NCI-H2107 (cell line): ENCODE results near the gene SLIT3.

Source experiments
- DNase-seq: peaks from one replicate; lab custom pipeline; 2025; lab: John Stamatoyannopoulos, UW

Gene SLIT3

DNA sequence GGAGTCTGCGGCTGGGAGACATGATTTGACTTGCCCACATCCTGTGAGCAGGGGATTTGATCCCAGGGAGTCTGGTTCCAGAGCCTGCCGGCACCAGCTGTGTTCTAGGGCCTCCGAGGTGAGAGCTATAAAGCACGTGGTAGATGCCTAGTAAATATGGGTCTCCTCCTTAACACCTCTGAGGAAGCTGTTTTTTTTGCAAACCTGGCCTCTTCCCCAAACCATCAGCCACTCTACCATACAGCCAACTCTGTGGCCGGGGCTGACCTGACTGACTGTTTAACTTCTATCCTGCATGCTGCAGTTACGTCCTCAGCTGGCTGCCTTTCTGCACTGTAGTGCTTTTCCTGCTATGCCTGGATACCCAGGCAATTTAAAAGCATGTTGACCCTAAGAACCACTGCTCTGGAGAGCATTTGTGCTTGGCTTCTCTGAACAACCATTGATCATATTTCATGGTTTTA lies 220.5 kb downstream of the SLIT3 start:
- no peak for DNase-seq

DNA sequence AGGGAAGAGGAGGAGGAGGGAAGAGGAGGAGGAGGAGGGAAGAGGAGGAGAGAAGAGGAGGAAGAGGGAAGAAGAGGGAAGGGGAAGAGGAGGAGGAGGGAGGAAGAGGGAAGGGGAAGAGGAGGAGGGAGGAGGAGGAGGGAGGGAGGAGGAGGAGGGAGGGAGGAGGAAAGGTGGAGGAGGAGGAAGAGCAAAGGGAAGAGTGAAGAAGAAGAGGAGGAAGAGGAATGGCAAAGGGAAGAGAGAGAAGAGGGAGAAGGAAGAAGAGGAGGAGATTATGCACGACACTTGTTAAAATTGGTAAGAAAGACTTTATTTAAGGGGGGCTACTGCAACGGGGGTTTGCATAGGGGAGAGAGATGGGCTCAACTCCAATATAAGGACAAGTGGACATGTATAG lies 221.2 kb downstream of the SLIT3 start:
- no peak for DNase-seq

DNA sequence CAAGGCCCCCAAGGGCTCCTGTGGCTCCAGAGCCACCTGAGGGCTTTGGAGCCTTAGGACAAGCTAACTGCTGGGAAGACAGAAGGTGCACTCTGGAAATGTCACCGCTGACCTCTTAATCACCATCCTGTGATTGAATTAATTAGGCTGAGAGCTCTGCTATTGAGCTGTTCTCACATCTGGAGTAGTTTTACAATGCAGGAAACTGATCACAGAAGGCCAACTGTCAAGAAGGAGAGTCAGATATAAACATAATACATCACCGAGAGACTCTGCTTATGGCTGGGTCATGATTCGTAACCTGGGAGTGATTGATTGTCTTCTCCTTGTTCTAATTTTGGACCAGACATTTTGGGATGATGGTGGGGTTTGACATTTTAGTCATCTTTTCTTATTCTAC lies 226.1 kb downstream of the SLIT3 start:
- DNase-seq = no peak

DNA sequence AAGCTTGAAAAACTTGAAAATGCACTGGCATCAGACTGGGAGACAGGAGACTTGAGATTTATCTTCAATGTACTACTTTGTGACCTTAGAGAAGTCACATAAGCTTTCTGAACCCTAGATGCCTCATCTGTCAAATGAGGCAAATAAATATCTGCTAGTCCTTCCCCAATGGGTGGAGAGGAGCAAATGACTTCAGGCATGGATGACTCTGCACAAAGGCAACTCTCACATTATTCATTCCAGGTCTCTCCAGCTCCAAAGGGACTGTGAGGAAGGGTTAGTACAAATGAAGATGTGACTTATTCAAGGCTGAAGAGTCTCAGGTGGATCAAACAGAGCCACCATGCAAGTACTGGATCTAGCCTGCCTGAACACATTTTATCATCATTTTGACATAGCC lies 228.7 kb downstream of the SLIT3 start:
- no peak for DNase-seq

DNA sequence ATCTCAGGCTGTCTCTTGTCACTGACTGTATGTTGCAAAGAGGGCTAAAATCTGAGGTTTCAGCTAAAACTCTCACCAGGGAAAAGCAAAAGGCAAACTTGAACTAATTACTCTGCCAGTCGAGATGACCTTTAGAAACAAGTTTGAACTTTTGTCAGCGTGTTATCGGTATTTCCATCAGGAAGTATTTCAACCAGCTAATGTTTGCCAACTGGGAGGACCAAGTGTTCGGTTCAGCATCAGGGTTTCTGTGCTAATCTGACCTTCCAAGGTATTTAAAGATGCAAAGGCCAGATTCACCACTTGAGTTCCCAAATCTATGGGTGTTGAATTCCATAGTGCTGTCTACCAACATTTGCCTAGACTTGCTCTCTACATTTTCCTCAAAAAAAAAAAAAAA lies 230.5 kb downstream of the SLIT3 start:
- DNase-seq = no peak

DNA sequence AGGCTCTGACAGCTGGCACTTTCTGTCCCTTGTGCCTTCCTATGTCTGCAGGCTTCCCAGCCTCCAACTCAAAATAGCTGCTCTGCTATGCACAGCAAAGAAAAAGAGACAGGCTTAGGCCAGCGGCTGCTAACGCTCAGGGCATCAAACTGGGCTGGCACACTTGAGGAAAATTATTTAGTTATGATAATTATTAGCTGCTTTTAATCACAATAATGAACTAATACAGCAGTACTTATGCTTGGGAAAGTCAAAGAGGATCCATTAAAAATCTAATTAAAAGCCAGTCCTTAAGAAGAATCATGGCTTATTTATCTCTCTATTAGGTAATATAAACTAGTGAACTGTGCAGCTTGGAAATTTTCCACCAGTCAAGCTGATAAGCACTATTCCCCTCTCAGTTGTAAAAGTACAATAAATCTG lies 233.2 kb downstream of the SLIT3 start:
- no peak for DNase-seq

DNA sequence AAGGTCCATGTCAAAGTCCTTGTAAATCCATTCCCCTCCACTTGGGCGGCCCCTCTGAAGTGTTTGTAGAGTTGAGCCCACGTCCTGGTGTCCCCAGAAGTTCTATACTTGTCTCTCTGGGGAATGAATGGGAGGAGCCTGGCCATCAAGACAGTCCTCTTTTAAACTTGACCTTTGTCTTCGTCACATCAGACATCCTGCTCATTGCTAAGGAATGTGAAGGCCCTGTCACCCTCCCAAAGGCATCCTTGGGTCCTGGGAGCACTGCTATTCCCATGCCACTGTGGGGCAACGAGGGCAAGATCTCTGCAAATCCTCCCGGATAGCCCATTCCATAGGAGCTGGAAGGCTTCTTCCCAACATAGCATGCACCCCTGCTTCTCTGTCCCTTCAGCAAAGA lies 235.5 kb downstream of the SLIT3 start:
- no peak for DNase-seq

DNA sequence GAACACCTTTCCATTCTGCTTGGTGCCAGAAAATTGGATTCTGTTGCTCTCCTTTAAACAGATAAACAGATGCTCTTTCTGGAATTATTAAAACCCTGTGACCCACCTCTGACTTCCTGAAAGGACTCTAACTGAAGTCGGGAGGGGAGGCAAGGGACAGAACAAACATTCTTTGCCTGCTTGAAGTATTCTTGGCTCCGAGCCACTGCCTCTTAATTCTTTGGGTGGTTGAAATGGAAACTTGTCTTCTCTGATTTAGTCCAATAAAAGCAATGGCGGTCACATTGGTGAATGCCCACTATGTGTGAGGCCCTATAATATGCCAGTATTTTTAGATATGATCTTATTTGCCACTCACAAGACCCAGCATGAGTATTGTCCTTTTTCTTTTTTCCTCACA lies 236.8 kb downstream of the SLIT3 start:
- DNase-seq = no peak

DNA sequence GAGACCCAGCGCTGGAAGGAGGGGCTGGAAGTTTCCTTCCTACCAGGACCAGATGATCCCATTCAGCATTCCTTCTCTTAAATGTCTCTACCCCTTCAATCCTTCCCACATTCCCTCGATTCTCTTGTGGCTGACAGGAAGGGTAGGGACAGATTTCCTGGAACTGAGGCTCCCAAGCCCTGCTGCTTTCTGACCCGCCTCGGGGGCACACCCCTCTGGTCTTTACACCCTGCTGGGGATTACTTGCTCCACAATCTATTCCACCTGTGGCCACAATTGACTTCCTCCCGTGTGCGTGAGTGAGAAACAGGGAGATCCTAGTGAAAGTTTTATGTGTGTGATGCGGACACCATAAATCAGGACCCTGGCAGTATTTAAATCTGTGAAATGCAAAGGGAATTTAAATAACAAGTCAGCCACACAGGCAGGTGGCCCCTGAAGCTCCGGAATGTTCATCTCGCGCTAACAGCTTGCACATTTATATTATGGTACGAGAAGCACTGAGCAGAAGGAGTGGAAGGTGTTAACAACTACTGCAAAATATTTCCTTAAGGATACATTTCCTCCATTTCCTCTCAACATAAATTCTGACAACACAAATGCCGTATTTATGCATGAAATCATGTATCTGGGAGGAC lies 237.5 kb downstream of the SLIT3 start:
- no peak for DNase-seq

DNA sequence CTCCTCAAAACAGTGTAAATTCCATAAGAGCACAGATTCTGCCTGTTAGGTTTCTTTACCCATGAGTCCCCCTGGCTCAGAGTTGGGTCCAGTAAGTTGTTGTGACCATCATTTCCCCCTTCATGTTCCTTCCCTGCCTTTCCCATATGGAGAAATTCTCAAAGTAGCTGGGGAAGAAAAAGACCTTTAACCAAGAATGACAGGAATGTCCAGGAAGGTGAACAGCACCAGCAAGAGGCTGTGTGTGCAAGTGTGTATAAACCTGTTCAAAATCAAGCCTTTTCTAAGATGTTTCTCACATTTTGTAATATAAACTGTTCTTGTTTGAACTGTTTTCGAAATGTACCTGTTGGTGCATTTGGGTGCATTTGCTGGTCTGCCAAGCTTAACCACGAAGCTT lies 238.2 kb downstream of the SLIT3 start:
- no peak for DNase-seq

DNA sequence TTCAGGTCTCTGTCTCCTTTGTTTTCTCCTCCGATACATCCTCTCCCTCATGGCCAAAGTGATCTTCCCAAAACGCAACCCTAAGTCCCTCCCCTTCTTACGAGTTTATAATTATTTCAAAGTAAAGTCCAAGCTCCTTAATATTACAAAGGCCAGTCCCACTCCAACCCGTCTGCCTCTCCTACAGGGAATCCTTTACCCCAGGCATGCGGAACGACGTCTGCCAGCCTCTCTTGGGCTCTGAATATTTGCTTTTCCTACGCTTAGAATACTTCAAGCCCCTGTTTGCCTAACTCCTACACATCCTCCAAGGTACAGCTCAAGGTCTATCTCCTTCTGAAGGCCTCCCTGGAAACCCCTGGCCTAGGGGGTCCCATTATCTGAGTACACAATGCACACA lies 246.4 kb downstream of the SLIT3 start:
- DNase-seq = no peak

DNA sequence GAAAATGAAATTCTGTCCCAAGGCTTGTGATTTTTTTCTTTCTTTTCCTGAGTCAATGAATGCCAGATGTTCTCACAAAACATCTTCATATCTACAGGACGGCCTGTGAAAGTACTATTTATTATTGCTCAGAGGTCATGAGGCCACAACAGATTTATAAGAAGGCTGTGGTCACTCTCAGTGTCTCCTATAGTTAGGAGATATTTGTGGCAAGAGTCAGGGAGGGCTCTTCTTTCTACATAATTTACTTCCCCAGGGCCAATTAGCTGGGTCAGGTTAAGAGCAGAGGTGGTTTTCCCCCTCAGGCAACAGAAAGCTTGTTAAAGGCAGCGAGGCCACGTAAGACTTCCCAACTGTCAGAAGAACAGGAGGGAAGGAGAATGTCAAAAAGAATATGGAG lies 248.7 kb downstream of the SLIT3 start:
- DNase-seq = no peak

DNA sequence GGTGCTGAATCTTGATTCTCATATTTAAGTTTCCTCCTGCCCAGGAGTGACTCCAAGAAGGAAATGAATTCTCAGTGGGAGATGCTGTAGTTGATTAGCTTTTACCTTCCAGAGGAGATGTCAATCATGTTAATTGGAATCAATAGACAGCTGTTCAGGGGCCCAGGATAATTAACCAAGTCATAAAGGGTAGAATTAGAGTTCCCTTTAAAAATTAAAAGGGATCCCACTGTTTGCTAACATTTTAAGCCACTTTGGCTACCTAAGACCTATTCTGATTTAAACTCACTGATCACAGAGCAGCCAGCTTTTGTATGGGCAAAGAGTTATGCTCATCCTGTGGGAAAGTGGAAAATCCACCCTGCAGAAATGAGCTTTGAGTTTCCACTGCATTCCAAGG lies 249.6 kb downstream of the SLIT3 start:
- no peak for DNase-seq

DNA sequence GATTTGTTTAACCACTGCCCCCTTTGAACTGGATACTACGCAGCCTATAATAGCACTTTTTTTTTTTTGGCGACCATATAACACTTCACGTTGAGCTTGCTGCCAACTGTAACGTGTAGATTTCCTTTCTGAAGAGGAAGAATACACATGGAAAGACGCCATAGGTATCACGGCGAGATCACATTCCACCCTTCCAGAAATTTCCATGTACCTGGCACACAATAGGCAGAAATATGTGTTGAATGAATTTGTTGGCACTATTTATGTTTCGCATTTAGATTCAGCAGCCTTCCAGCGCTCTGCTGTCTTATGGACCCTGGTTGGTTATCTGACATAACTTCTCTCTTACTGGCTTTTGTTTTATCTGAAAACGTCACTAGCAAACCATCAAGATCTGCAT lies 250.3 kb downstream of the SLIT3 start:
- no peak for DNase-seq

DNA sequence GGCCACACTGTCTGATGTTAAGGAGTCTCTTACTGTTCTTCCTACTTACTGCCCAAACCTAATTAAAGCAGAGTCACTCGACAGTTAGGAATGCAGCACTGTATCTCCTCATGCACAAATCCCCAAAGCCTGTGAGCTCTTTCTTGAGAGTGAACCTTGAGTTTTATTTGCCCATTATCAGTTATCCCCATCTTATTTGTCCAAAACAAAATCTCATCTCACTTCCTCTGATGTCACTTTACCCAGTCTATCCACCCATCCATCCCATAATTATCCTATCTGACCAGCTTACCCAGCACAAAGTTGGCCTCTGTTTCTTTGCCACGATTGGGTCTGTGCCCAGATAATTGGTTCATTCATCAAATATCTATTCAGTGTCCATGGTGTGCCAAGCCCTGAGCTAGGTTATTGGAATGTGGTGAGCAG lies 250.8 kb downstream of the SLIT3 start:
- DNase-seq = no peak

DNA sequence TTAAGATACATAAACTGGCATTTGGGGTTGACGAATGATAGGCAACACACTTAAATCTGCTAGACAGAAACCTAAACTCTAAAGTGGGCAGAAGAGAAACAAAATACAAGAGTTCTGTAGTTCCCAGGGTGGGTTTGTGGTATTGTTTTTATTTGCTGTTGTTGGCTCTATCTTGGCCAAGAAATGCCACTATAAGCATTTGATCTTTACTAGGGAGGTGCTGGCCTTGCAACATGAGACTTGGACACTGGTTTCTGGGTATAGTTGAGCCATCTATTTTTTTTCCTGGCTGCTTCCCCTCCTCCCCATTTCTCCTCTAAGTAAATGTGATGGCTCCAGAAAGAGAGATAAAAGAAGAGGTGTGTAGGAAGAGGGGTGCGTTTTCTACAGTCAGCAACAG lies 251.2 kb downstream of the SLIT3 start:
- DNase-seq = no peak

DNA sequence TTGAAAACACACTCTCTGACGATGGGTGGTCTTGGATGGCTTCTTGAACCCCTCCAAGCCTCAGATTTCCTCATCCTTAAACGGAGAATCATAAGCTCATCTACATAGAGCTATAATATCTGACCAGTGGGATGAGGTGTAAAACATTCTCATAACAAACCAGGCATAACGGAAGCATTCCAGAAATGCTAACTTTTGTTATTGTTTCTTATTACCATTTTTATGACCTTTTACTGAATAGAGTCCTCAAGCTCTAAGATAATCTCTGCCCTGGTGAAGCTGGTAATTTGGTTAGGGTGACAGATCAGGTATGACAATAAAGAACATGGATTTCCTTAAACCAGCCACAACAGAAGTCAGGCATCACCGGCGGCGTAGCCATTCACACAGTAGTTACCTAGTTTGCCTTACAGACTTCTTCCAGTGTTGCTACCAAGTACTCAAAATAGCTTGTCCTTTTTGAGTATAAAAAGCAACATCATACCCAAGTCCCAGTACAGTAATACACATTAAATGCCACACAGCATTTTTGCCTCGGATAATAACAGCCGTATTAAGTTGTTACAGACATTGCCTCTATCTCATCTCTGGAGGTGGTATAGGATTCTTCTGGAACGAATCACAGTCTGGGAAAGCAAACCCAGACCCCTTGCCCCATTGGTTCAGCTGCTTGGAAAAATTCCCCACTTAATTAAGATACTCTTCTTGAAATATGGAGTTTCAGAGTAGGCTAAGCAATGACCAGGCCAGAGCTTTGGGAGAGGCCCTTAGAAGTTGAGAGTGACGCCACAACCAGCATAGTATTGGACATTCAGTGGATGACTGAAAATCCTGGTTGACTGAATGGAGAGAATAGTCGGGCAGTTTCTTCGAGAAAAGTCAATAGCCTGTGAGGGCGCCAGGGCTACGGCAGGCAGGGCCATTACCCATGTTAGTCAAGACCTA lies 252.5 kb downstream of the SLIT3 start:
- no peak for DNase-seq

DNA sequence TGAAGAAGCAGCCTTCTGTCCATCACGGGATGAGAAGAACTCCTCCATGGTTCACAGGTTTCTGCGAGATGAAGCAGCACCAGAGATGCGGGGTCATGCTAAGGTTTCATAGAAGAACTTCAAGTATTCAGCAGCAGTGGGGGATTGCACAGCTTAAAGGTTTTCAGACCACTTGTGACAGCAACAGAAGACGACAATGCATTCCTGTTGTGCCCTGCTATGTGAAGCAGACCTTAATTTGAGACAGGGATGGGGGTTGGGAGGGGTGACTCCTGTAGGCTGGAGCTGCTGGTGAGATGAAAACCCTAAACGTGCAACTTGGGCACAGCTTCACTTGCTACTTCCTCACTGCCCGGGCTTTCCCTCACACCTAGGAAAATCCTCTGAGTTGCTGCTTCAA lies 256.0 kb downstream of the SLIT3 start:
- DNase-seq = no peak

DNA sequence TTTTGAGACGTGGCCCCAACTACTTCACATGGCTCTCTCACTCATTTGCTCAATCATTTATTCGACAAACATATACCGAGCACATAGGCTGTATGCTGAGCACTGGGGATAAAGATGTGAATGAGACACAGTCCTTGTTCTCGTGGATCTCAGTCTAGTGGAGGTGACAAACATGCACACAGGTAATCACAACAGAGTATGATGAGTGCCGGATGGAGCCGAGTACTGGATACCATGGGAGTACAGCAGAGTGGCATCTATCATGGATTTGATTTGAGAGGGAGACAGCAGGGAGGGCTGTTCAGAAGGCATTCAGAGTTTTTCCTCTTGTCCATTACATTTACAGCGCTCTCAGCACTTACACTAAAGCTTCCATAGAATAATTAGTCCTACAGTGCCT lies 259.8 kb downstream of the SLIT3 start:
- no peak for DNase-seq

DNA sequence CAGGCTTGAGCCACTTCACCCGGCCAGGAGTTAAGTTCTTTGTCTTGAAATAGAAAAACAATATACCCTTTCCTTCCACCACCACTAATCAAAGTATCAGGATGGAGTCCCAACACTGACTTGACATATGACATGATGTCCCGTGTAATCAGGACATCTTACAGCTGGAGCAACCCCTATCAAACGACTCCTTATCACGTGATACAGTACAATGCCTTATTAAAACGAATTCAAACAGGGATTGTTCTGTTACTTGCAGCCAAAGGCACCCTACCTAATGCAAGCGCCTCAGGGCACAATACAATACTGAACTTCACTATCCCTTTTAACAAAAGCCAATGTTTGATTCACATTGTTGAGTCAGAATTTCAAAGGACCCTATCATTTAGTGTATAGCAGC lies 261.3 kb downstream of the SLIT3 start:
- no peak for DNase-seq

DNA sequence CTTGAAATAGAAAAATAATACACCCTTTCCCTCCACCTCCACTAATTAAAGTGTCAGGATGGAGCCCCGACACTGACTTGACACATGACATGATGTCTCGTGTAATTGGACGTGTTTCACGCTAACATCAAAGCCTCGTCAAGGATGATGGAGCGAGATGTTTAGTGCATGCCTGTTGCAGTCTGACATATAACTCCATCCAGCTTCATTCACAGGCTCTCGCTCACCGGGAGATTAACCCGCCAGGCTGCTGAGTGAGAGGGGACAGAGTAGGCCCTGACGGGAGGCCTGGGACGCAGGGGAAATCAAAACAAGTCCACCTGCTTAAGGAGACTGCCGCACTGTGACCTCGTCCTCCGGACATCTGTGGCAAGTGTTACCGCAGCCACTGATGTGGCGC lies 263.5 kb downstream of the SLIT3 start:
- DNase-seq = no peak

DNA sequence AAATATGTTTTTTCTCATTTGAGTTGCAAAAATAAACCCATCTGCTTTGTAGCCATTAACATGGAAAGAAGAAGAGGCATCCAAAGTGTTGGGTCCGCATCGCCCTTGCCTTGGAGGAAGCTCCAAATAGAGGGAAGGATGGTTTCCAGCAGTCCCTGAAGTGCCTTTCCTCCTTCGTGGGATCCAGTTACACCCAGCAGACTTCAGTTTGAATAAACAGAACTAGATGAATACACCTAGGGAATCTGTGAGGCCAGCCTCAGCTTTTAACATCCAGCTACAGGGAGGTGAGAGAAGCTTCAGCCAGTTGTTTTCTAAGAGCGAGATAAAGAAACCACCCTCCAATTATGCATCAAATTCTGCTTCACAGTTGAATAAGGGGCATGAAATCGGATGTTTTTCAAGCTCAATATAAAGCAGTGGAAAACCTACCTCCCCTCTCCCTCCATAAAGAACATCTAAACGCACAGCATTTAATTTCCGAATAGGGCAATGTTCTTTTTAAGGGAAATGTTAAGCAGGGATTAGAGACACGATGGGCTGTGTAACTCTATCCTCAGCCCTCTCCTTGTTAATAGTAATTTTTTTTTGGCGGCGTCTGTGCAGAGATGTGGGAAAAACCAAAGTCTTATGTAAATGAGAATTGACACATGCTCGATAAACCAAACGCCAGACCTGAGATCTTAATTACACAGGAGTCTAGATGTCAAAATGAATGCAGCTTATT lies 264.7 kb downstream of the SLIT3 start:
- no peak for DNase-seq
